ENCODE measurements around the gene SDHA.
A peak's percentile ranks its signal among the peaks of the same experiment; 100 is the strongest.
"Not testable (repeated sequence)": the region's sequence is repeated elsewhere in the genome, so short reads cannot be mapped to it uniquely, and the experiment has no call there.

The SDHA gene

GRCh38 chr5:207599-207998 is 10.5 kb upstream of the SDHA start:
- in situ Hi-C loops (cut with MboI; ENCODE audit: low pct_unique_long_range_greater_than_20kb, low sequenced_read_pairs, unreplicated experiment): no loop called here
- no peak for DNase-seq (ENCODE audit: low spot score)
- no peak for TF ChIP-seq CTCF (IDR thresholded peaks at IDR 0.05; ENCODE audit: extremely low read depth, insufficient read depth, missing control alignments)

GRCh38 chr5:208449-209114 is 9.5 kb upstream of the SDHA start:
- TF ChIP-seq CTCF (IDR thresholded peaks at IDR 0.05; ENCODE audit: extremely low read depth, insufficient read depth, missing control alignments): no peak
- no peak for DNase-seq (ENCODE audit: low spot score)
- in situ Hi-C loops (cut with MboI; ENCODE audit: low pct_unique_long_range_greater_than_20kb, low sequenced_read_pairs, unreplicated experiment): no loop called here

GRCh38 chr5:213803-214395 is 4.2 kb upstream of the SDHA start:
- no peak for TF ChIP-seq CTCF (IDR thresholded peaks at IDR 0.05; ENCODE audit: extremely low read depth, insufficient read depth, missing control alignments)
- in situ Hi-C loops (cut with MboI; ENCODE audit: low pct_unique_long_range_greater_than_20kb, low sequenced_read_pairs, unreplicated experiment): no loop called here
- DNase-seq (ENCODE audit: low spot score): no peak

GRCh38 chr5:215256-215655 is 2.9 kb upstream of the SDHA start:
- DNase-seq (ENCODE audit: low spot score); in situ Hi-C loops (cut with MboI; ENCODE audit: low pct_unique_long_range_greater_than_20kb, low sequenced_read_pairs, unreplicated experiment): not testable (repeated sequence)

GRCh38 chr5:216076-216475 is 2.0 kb upstream of the SDHA start:
- in situ Hi-C loops (cut with MboI; ENCODE audit: low pct_unique_long_range_greater_than_20kb, low sequenced_read_pairs, unreplicated experiment); DNase-seq (ENCODE audit: low spot score): not testable (repeated sequence)

GRCh38 chr5:218457-219291 is 554 bp downstream of the SDHA start:
- in situ Hi-C loops (cut with MboI; ENCODE audit: low pct_unique_long_range_greater_than_20kb, low sequenced_read_pairs, unreplicated experiment): no loop called here

GRCh38 chr5:219460-219863 is 1.3 kb downstream of the SDHA start:
- DNase-seq (ENCODE audit: low spot score): no peak
- in situ Hi-C loops (cut with MboI; ENCODE audit: low pct_unique_long_range_greater_than_20kb, low sequenced_read_pairs, unreplicated experiment): no loop called here
- no peak for TF ChIP-seq CTCF (IDR thresholded peaks at IDR 0.05; ENCODE audit: extremely low read depth, insufficient read depth, missing control alignments)

More at GRCh38 chr5:218457-219291, 554 bp downstream of the SDHA start:
- peak; percentile 29 for DNase-seq (ENCODE audit: low spot score)
- TF ChIP-seq CTCF (IDR thresholded peaks at IDR 0.05; ENCODE audit: extremely low read depth, insufficient read depth, missing control alignments): no peak
